ENCODE results near the gene GBE1. TPM values are rescaled to one million over a fixed set of nuclear protein-coding genes. Genes with fewer than 3 reads are reported as not detected.

The GBE1 gene
- total RNA-seq, 1 experiment from 2014 or later = 12.7 TPM

GRCh38 chr3:81699536-81700320 is 61.7 kb downstream of the GBE1 start:
- Mint-ChIP-seq H3K9me3 (ENCODE audit: low read depth, unreplicated experiment) (no peaks in the 10 kb centered on the region), H3K4me3 (ENCODE audit: low read depth, unreplicated experiment) (no peak overlapping the region), H3K27ac (ENCODE audit: unreplicated experiment) (no peak overlapping the region), H3K4me1 (ENCODE audit: low read depth, unreplicated experiment) (no peaks in the 10 kb centered on the region), H3K36me3 (ENCODE audit: insufficient read depth, unreplicated experiment) (no peaks in the 10 kb centered on the region), H3K27me3 (ENCODE audit: unreplicated experiment) (no peaks in the 10 kb centered on the region)
- TF ChIP-seq CTCF (IDR thresholded peaks at IDR 0.05; ENCODE audit: unreplicated experiment) = no peak
- no TSS peak for BruUV-seq (replicated peaks)
- CTCF ChIA-PET = no interaction called here
- intact Hi-C loops (cut with micrococcal nuclease; ENCODE audit: unreplicated experiment) = no loop called here
- DNase-seq = no peak

- intact Hi-C loops (cut with micrococcal nuclease; ENCODE audit: unreplicated experiment) = no loop called here
- no peak overlapping the region for H3K27ac Mint-ChIP-seq (ENCODE audit: unreplicated experiment)
- H3K36me3 Mint-ChIP-seq (ENCODE audit: insufficient read depth, unreplicated experiment) = no peaks in the 10 kb centered on the region
- H3K9me3 Mint-ChIP-seq (ENCODE audit: low read depth, unreplicated experiment) = no peaks in the 10 kb centered on the region
- no TSS peak for BruUV-seq (replicated peaks)
- CTCF ChIA-PET = no interaction called here
- H3K4me3 Mint-ChIP-seq (ENCODE audit: low read depth, unreplicated experiment) = no peak overlapping the region
- no peaks in the 10 kb centered on the region for H3K4me1 Mint-ChIP-seq (ENCODE audit: low read depth, unreplicated experiment)
- no peak for TF ChIP-seq CTCF (IDR thresholded peaks at IDR 0.05; ENCODE audit: unreplicated experiment)
- no peak for DNase-seq
- H3K27me3 Mint-ChIP-seq (ENCODE audit: unreplicated experiment) = no peaks in the 10 kb centered on the region
Measured at GRCh38 chr3:81696090-81696489, 65.4 kb downstream of the GBE1 start.

GRCh38 chr3:81695302-81695701 is 66.1 kb downstream of the GBE1 start:
- TF ChIP-seq CTCF (IDR thresholded peaks at IDR 0.05; ENCODE audit: unreplicated experiment) = no peak
- no peaks in the 10 kb centered on the region for H3K27me3 Mint-ChIP-seq (ENCODE audit: unreplicated experiment)
- CTCF ChIA-PET = no interaction called here
- no peaks in the 10 kb centered on the region for H3K9me3 Mint-ChIP-seq (ENCODE audit: low read depth, unreplicated experiment)
- no peak for DNase-seq
- no TSS peak for BruUV-seq (replicated peaks)
- H3K4me3 Mint-ChIP-seq (ENCODE audit: low read depth, unreplicated experiment) = no peak overlapping the region
- no peaks in the 10 kb centered on the region for H3K36me3 Mint-ChIP-seq (ENCODE audit: insufficient read depth, unreplicated experiment)
- intact Hi-C loops (cut with micrococcal nuclease; ENCODE audit: unreplicated experiment) = no loop called here
- no peak overlapping the region for H3K27ac Mint-ChIP-seq (ENCODE audit: unreplicated experiment)
- no peaks in the 10 kb centered on the region for H3K4me1 Mint-ChIP-seq (ENCODE audit: low read depth, unreplicated experiment)

GRCh38 chr3:81694662-81695061 is 66.8 kb downstream of the GBE1 start:
- DNase-seq = no peak

More at GRCh38 chr3:81694662-81695061, 66.8 kb downstream of the GBE1 start:
- Mint-ChIP-seq H3K4me1 (ENCODE audit: low read depth, unreplicated experiment) (no peaks in the 10 kb centered on the region), H3K27me3 (ENCODE audit: unreplicated experiment) (no peaks in the 10 kb centered on the region), H3K9me3 (ENCODE audit: low read depth, unreplicated experiment) (no peaks in the 10 kb centered on the region), H3K36me3 (ENCODE audit: insufficient read depth, unreplicated experiment) (no peaks in the 10 kb centered on the region), H3K27ac (ENCODE audit: unreplicated experiment) (no peak overlapping the region), H3K4me3 (ENCODE audit: low read depth, unreplicated experiment) (no peak overlapping the region)
- intact Hi-C loops (cut with micrococcal nuclease; ENCODE audit: unreplicated experiment) = no loop called here
- CTCF ChIA-PET = no interaction called here
- no TSS peak for BruUV-seq (replicated peaks)
- TF ChIP-seq CTCF (IDR thresholded peaks at IDR 0.05; ENCODE audit: unreplicated experiment) = no peak
